PC-9 (cell line): ENCODE data around the gene SLC25A10.

Source experiments
- EZH2 ChIP-seq: fragments of 200-600 bp; sonication (generic); IDR thresholded peaks from 2 replicates; pipeline ENCODE4 v1.8.0; 2017; ENCODE audit warnings: antibody characterized with exemption, low read depth
- TF ChIP-seq, protein P1 (sequence below): fragments of 200-600 bp; sonication (generic); conservative IDR thresholded peaks from 2 replicates; pipeline ENCODE4 v1.6.1; 2017; ENCODE audit warnings: mixed run types, antibody characterized with exemption, mild to moderate bottlenecking, moderate library complexity

DNA sequence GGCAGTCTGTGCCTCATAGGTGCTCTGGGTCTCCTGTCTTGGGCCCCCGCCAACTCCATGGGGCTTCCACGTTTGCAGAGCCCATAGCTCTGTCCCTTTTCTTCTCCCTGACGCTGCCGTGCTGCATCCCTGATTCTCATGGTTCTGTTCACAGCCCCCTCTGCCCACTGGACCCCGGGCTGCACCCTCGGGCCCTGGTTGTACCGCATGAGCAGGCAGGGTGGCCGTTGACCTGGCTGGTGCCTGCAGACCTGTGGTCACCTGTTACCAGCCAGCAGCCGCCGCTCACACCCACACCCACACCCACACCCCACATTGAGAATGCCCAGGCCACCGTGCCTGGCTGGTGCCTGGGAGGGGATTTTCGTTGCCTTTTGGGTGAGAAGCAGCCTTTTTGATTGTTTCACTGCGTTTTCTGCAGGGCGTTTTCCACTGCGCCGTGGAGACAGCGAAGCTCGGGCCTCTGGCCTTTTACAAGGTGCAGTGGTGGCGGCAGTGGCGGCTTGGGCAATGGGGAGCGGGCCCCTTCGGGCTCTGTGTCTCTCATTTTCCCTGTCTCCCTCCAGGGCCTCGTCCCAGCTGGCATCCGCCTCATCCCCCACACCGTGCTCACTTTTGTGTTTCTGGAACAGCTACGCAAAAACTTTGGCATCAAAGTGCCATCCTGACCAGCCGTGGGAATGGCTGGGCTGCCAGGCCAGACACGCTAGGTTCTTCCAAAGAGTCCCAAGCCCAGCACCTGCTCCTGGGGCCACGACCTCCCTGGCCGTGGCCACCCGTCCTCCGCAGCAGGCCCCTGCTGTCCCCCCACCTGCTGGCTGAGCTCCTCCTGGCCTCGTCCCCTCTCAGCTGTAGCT, 7.6 kb downstream of the SLC25A10 start:
- TF ChIP-seq, protein P1, sequence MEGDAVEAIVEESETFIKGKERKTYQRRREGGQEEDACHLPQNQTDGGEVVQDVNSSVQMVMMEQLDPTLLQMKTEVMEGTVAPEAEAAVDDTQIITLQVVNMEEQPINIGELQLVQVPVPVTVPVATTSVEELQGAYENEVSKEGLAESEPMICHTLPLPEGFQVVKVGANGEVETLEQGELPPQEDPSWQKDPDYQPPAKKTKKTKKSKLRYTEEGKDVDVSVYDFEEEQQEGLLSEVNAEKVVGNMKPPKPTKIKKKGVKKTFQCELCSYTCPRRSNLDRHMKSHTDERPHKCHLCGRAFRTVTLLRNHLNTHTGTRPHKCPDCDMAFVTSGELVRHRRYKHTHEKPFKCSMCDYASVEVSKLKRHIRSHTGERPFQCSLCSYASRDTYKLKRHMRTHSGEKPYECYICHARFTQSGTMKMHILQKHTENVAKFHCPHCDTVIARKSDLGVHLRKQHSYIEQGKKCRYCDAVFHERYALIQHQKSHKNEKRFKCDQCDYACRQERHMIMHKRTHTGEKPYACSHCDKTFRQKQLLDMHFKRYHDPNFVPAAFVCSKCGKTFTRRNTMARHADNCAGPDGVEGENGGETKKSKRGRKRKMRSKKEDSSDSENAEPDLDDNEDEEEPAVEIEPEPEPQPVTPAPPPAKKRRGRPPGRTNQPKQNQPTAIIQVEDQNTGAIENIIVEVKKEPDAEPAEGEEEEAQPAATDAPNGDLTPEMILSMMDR, result no peak
- no peak for TF ChIP-seq EZH2
